ENCODE results near the gene TNNT3.
"Not testable (repeated sequence)": the region's sequence is repeated elsewhere in the genome, so short reads cannot be mapped to it uniquely, and the experiment has no call there.

The TNNT3 gene

DNA sequence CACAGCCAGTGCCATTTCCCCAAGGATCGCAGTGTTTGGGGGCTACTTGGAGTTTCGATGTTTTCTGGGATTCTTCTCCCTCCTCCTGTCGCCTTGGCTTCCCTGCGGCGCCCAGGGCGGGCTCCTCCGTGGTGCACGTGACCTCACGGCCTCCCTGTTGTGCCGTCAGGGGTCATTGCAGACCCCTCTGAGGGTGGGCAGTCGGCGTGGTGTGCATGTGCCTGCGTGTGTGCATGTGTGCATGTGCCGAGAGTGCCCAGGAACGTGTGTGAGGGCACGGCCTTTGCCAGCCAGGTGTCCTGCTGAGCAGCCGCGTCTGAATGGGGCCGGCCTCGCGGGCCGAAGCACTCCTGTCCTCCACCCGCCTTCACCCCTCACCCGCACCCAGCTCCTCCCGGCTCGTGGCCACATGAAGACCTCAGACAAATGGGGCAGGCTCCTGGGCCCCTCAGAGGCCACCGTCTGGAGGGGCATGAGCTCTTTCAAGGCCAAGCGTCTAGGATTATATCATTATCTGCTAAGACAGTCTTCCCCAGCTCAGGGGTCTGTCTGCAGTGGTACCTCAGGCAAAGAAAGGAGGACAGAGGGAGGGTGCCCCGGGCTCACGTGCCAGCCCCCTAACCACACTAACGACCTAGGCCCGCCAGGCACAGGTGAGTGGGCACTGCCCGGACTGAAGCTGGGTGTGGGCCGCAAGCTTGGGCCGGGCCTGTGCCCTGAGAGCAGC is 18.3 kb downstream of the TNNT3 start:
- no peak overlapping the region for H3K4me3 ChIP-seq (ENCODE audit: low read depth, low read length)
- POLR2A ChIA-PET, result no interaction called here
- DNase-seq (ENCODE audit: low read depth, low spot score), result no peak
- TF ChIP-seq, protein P1, sequence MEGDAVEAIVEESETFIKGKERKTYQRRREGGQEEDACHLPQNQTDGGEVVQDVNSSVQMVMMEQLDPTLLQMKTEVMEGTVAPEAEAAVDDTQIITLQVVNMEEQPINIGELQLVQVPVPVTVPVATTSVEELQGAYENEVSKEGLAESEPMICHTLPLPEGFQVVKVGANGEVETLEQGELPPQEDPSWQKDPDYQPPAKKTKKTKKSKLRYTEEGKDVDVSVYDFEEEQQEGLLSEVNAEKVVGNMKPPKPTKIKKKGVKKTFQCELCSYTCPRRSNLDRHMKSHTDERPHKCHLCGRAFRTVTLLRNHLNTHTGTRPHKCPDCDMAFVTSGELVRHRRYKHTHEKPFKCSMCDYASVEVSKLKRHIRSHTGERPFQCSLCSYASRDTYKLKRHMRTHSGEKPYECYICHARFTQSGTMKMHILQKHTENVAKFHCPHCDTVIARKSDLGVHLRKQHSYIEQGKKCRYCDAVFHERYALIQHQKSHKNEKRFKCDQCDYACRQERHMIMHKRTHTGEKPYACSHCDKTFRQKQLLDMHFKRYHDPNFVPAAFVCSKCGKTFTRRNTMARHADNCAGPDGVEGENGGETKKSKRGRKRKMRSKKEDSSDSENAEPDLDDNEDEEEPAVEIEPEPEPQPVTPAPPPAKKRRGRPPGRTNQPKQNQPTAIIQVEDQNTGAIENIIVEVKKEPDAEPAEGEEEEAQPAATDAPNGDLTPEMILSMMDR (IDR thresholded peaks at IDR 0.05; ENCODE audit: insufficient read depth, low read length, missing control alignments), result no peak
- CTCF ChIA-PET, result interaction anchor here (0.9 kb wide), 1 partner anchor 16 kb away, joined by 3 read pairs; no protein-coding TSS in a partner anchor

DNA sequence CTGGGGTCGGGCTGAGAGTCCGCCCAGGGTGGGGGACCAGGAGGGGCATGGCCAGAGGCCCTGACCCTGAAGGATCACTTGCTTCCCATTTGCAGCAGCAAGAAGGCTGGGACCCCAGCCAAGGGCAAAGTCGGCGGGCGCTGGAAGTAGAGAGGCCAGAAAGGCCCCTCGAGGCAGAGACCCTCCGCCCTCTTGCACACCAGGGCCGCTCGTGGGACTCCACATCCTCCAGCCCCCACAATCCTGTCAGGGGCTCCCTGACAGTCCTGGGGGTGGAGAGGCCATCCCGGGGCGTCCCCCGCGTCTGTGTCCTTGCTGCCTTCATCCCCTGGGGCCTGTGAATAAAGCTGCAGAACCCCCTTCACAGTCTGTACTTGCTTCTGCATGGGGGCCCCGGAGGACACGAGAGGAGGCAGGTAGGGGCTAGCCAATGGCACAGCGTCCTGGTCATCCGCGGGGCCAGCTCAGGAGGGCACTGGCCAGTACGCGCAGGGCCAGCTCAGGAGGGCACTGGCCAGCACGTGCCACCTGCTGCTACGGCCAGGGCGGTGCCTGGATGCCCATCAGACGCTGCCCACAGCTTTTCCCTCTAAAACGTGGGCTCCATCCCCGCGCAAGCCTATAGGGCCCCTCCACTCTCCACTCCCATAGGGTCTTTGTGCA is 19.0 kb downstream of the TNNT3 start:
- ChIA-PET CTCF (interaction anchor here (0.9 kb wide), 1 partner anchor 16 kb away, joined by 3 read pairs; no protein-coding TSS in a partner anchor), POLR2A (no interaction called here)
- no peak for DNase-seq (ENCODE audit: low read depth, low spot score)
- H3K4me3 ChIP-seq (ENCODE audit: low read depth, low read length), result no peak overlapping the region
- TF ChIP-seq, protein P1 (IDR thresholded peaks at IDR 0.05; ENCODE audit: insufficient read depth, low read length, missing control alignments), result no peak

DNA sequence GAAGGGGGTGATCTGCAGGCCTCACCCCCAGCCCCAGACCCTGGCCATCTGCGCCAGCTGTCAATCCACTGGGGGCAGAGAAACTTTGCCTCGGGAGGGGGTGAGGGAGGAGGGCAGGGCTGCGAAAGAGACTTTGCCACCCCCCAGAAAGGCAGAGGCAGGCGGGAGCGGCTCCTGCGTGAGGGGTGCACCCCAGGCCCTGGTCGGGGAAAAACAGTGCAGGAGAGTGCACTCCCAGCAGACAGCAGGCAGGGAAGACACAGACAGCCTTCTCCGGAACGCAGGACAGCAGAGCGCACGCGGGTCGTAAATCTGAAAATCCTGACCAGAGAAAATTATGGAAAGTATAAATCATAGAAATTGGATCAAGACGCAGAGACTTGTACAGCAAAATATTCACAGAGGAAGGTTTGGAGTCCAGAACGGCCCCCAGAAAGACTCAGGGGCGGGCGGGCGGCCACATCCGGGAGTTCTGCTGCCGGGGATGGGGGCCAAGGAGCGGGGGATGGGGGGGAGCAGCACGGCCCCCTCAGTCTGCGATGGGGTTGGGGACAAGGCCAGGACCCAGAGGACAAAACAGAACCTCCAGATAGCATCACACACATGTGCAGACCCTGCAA is 19.6 kb downstream of the TNNT3 start:
- TF ChIP-seq, protein P1 (IDR thresholded peaks at IDR 0.05; ENCODE audit: insufficient read depth, low read length, missing control alignments), result no peak
- ChIA-PET POLR2A (no interaction called here), CTCF (no interaction called here)
- H3K4me3 ChIP-seq (ENCODE audit: low read depth, low read length), result no peak overlapping the region
- no peak for DNase-seq (ENCODE audit: low read depth, low spot score)

GRCh38 chr11:1939788-1940187 is 20.3 kb downstream of the TNNT3 start:
- POLR2A ChIA-PET; CTCF ChIA-PET; DNase-seq (ENCODE audit: low read depth, low spot score); H3K4me3 ChIP-seq (ENCODE audit: low read depth, low read length): not testable (repeated sequence)

GRCh38 chr11:1942558-1943260 is 23.2 kb downstream of the TNNT3 start:
- no peak for DNase-seq (ENCODE audit: low read depth, low spot score)
- POLR2A ChIA-PET, result no interaction called here

DNA sequence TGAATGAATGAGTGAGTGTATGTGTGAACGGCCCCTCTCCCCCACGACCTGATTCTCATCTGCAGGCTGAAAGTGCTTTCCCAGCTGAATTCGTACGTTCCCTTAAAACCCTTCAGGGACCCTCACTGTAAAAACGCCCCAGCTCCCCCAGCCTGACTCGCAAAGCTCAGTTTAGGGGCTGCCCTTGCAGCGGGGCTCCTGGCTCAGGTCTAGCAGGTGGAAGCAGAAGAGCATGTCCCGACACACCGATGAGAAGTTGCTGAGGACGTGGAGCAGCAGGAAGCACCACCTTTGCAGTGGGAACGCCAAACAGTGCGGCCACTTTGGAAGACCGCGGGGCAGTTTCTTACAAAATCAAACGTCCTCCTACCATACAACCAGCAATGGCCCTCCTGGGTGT is 24.1 kb downstream of the TNNT3 start:
- POLR2A ChIA-PET, result no interaction called here
- TF ChIP-seq, protein P1 (IDR thresholded peaks at IDR 0.05; ENCODE audit: insufficient read depth, low read length, missing control alignments), result no peak
- no peak for DNase-seq (ENCODE audit: low read depth, low spot score)
- H3K4me3 ChIP-seq (ENCODE audit: low read depth, low read length), result no peak overlapping the region
- CTCF ChIA-PET, result interaction anchor here (1.5 to 1.8 kb wide), 2 partner anchors 10 to 250 kb away, joined by 4 to 9 read pairs; no protein-coding TSS in a partner anchor

More at GRCh38 chr11:1942558-1943260, 23.2 kb downstream of the TNNT3 start:
- CTCF ChIA-PET, result interaction anchor here (0.6 to 1.8 kb wide), 3 partner anchors 11 to 249 kb away, joined by 3 to 9 read pairs (median 4); no protein-coding TSS in a partner anchor
- no peak overlapping the region for H3K4me3 ChIP-seq (ENCODE audit: low read depth, low read length)
- TF ChIP-seq, protein P1 (IDR thresholded peaks at IDR 0.05; ENCODE audit: insufficient read depth, low read length, missing control alignments), result no peak

Measured in AG04449 (cell line).